ENCODE data around the gene TMEM60.

Gene TMEM60

DNA sequence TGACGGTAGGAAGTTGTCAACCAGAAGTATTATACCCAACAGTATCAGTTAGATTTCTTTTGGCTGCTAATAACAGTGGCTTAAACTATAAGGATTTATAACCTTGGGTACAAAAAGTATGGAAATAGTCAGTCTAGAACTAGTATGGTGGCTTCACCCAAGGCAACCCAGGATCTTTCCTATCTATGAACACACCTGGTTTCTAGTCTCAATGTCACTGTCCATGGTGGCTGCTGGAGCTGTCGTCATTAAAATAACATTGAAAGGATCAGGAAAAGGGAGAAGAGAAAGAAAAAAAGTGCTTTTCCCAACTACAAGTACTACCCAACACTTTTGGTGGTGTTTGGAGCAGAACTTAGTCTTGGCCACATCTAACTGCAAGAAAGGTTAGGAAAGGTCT, 28.1 kb upstream of the TMEM60 start:
- no peak for DNase-seq (ENCODE audit: low read depth)
- no peak overlapping the region for H3K4me3 ChIP-seq (ENCODE audit: low read depth, low read length)
- TF ChIP-seq, protein P1, sequence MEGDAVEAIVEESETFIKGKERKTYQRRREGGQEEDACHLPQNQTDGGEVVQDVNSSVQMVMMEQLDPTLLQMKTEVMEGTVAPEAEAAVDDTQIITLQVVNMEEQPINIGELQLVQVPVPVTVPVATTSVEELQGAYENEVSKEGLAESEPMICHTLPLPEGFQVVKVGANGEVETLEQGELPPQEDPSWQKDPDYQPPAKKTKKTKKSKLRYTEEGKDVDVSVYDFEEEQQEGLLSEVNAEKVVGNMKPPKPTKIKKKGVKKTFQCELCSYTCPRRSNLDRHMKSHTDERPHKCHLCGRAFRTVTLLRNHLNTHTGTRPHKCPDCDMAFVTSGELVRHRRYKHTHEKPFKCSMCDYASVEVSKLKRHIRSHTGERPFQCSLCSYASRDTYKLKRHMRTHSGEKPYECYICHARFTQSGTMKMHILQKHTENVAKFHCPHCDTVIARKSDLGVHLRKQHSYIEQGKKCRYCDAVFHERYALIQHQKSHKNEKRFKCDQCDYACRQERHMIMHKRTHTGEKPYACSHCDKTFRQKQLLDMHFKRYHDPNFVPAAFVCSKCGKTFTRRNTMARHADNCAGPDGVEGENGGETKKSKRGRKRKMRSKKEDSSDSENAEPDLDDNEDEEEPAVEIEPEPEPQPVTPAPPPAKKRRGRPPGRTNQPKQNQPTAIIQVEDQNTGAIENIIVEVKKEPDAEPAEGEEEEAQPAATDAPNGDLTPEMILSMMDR (conservative IDR thresholded peaks at IDR 0.05; ENCODE audit: low read depth, low read length), result no peak

DNA sequence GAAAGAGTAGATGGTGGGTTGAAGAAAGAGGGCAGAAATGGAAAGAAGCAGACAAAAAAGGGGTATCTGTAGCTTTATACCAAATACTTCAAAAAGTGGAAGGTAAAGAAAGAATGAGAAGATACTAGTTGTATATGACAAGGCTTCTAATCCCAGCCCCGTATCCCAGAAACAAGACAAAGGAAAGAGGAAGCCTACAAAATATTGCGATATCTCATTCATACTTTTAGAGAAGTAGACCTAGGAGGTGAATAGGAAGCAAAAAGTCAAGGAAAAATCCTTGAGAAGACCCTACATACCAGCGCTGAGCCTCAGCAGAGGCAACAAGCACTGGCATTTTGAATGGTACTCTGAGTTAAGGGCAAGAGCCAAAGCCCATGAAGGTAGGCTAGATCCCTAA, 26.9 kb upstream of the TMEM60 start:
- no peak overlapping the region for H3K4me3 ChIP-seq (ENCODE audit: low read depth, low read length)
- TF ChIP-seq, protein P1 (conservative IDR thresholded peaks at IDR 0.05; ENCODE audit: low read depth, low read length), result no peak
- no peak for DNase-seq (ENCODE audit: low read depth)

DNA sequence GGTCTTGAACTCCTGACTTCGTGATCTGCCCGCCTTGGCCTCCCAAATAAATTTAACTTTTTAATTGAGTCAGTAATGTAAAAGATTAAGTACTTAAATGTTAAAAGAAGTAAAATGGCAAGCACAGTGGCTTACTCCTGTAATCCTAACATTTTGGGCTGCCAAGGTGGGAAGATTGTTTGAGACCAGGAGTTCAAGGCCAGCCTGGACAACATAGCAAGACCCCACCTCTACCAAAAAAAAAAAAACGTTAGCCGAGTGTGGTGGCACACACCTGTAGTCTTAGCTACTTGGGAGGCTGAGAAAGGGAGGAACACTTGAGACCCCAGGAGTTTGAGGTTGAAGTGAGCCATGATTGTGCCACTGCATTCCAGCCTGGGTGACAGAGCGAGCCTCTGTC, 26.4 kb upstream of the TMEM60 start:
- DNase-seq (ENCODE audit: low read depth), result no peak
- H3K4me3 ChIP-seq (ENCODE audit: low read depth, low read length), result no peak overlapping the region
- TF ChIP-seq, protein P1 (conservative IDR thresholded peaks at IDR 0.05; ENCODE audit: low read depth, low read length), result no peak

DNA sequence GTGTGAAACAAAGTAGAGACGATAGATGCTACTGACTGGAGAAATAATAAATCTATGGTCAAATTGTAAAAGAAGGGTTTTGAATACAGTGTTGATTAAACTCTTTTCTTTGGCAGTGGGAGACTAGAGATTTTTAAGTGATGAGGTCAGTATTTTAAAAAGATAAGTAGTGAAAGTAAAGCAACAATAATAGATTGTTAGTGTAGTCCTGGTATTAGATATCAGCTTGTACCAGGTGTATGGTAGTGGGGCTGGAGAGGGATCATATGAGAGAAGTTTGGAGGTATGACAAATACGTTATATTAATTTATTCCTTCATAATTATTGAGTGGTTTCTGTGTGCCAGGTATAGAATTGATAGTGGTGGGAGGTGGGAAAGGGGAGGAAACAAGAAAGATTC, 25.6 kb upstream of the TMEM60 start:
- DNase-seq (ENCODE audit: low read depth), result peak; percentile 22
- no peak overlapping the region for H3K4me3 ChIP-seq (ENCODE audit: low read depth, low read length)
- TF ChIP-seq, protein P1 (conservative IDR thresholded peaks at IDR 0.05; ENCODE audit: low read depth, low read length), result no peak

DNA sequence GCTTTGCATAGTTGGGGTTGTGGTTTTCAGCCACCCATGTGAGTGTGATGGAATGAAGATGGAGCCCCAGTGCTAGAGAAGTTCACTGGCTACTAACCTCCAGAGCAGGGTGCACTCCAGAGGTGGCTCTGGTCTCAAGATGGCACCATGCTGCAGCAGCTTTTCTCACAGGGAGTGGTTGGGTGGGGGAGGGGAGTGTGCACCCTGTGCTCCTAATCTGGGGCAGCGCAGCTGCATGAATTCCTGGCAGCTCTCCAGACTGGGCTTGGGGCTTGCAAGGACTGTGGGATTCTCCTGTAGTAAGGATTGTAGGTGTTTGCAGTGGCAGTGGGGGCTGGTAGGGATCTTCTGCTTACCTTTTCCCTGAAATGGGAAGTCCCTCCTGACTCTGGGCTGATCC, 24.0 kb upstream of the TMEM60 start:
- TF ChIP-seq, protein P1 (conservative IDR thresholded peaks at IDR 0.05; ENCODE audit: low read depth, low read length), result no peak
- no peak overlapping the region for H3K4me3 ChIP-seq (ENCODE audit: low read depth, low read length)
- no peak for DNase-seq (ENCODE audit: low read depth)

DNA sequence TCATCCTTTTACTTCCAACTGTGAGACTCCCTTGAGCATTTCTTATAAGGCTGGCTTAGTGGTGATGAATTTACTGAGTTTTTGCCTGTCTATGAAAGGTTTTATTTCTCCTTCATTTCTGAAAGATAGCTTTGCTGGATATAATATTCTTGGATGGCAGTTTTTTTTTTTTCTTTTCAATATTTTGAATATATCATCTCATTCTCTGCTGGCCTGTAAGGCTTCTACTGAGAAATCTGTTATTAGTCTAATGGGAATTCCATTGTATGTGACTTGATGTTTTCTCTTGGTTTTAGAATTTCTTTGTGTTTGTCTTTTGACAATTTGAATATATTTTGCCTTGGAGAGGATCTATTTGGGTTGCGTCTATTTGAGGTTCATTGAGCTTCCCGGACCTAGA, 22.7 kb upstream of the TMEM60 start:
- H3K4me3 ChIP-seq (ENCODE audit: low read depth, low read length), result no peak overlapping the region
- no peak for DNase-seq (ENCODE audit: low read depth)
- TF ChIP-seq, protein P1 (conservative IDR thresholded peaks at IDR 0.05; ENCODE audit: low read depth, low read length), result no peak

DNA sequence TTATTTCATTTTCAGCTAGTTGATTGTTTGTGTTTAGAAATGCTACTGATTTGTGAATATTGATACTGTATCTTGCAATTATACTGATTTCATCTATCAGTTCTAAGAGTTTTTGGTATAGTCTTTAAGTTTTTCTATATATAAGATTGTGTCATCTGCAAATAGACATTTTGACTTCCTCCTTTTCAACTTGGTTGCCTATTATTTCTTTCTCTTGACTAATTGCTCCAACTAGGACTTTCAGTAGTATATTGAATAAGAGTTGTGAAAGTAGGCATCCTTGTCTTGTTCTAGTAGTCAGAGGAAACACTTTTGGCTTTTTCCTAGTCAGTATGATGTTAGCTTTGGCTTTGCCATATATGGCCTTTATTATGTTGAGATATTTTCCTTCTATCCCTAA, 20.8 kb upstream of the TMEM60 start:
- TF ChIP-seq, protein P1 (conservative IDR thresholded peaks at IDR 0.05; ENCODE audit: low read depth, low read length), result no peak
- DNase-seq (ENCODE audit: low read depth), result no peak
- H3K4me3 ChIP-seq (ENCODE audit: low read depth, low read length), result no peak overlapping the region
